Lung (tissue), 12 donors: ENCODE measurements around the gene ATXN3L. TPM values are rescaled to one million over a fixed set of nuclear protein-coding genes. Genes with fewer than 3 reads are reported as not detected.

Experiments
- ATAC-seq: fragments of 200-7000 bp; cut with Tn5 transposase; one replicate; pipeline ENCODE4 v1.9.1; 2020; ENCODE audit warnings: moderate number of reproducible peaks; ENCODE audit not compliant: insufficient read depth, low FRiP score
- DNase-seq, 3 donors: peaks; one replicate each; pipeline ENCODE4 v3.0.0-alpha.2; 2013 to 2017
- H3K27ac ChIP-seq, 2 donors: one replicate each; pipeline ENCODE4 v1.5.1; 2013; ENCODE audit warnings: mild to moderate bottlenecking in 2 of 2, moderate library complexity in 2 of 2, control low read depth in 1 of 2, inconsistent platforms in 1 of 2, low read depth in 1 of 2, low read length in 1 of 2
- H3K27me3 ChIP-seq, 3 donors: one replicate each; pipeline ENCODE4 v1.5.1; 2013; ENCODE audit warnings: low read length in 2 of 3; ENCODE audit not compliant: control insufficient read depth in 3 of 3, insufficient read depth in 3 of 3
- H3K36me3 ChIP-seq, 4 donors: one replicate each; pipeline ENCODE4 v1.5.1; 2013; ENCODE audit warnings: low read length in 4 of 4, mild to moderate bottlenecking in 1 of 4, moderate library complexity in 1 of 4; ENCODE audit not compliant: control insufficient read depth in 4 of 4, insufficient read depth in 4 of 4
- H3K4me1 ChIP-seq, 5 donors: one replicate each; pipeline ENCODE4 v1.5.1; 2013; ENCODE audit warnings: low read length in 5 of 5, mild to moderate bottlenecking in 2 of 5, moderate library complexity in 1 of 5; ENCODE audit not compliant: control insufficient read depth in 5 of 5, insufficient read depth in 5 of 5
- H3K4me3 ChIP-seq: one replicate; pipeline ENCODE4 v1.5.1; 2013; ENCODE audit warnings: mild to moderate bottlenecking, control low read depth, moderate library complexity
- H3K9ac ChIP-seq, 2 donors: one replicate each; pipeline ENCODE4 v1.5.1; 2013; ENCODE audit warnings: low read length in 2 of 2, control low read depth in 1 of 2; ENCODE audit not compliant: insufficient read depth in 1 of 2
- H3K9me3 ChIP-seq, 4 donors: one replicate each; pipeline ENCODE4 v1.5.1; 2013; ENCODE audit warnings: low read length in 3 of 4, mild to moderate bottlenecking in 1 of 4, moderate library complexity in 1 of 4; ENCODE audit not compliant: control insufficient read depth in 4 of 4, insufficient read depth in 3 of 4
- WGBS, 2 donors: extraction: QIAGEN DNeasy Blood & Tissue Kit; methylation state at CpG; one replicate each; pipeline ENCODE4 v1.1.7; 2013; 5-methylcytosine and 5-hydroxymethylcytosine counted together
- polyA plus RNA-seq, 2 donors: library from polyadenylated mRNA; stranded (reverse); fragments of 200-250 nt; gene quantifications; one replicate each; pipeline ENCODE4 v1.2.1, GENCODE V29; 2013
- total RNA-seq, 2 donors: library from RNA; depleted of rRNA in 1 of 2; stranded (reverse); fragments of >200 nt in 1 of 2; gene quantifications; one replicate each; pipeline ENCODE4 v1.2.1, GENCODE V29; 2014 to 2021
- TF ChIP-seq, protein P1 (sequence below): IDR thresholded peaks from 2 replicates; pipeline ENCODE4 v1.5.1; 2012; ENCODE audit warnings: mild to moderate bottlenecking; ENCODE audit errors: control extremely low read depth, extremely low read depth
- donor health status: control.
- donor health status: control.
- donor health status: Bipolar disorder and iron deficiency.
- donor health status: healthy.
- donor health status: DM: yes; HTN: yes; CAD: no.

ATXN3L gene
- total and polyA plus RNA-seq, 4 donors = not detected

DNA sequence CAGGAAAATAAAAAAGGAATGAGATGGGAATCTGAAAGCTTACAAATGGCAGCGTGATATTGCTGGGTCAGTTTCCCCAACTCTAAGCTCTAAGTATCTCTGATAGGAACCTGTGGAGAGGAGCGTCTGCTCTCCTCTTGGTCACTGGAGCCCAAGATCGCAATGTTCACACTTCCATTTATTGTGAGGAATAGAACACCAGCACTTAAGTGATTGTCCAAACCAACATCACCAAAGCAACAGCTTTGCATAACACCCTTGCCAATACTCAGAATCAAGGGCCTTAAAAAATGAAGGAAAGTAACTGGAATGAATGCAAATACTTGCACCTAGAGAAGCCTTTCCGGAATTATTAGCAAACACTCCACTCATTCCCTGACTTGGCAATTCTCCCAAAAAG is 46.8 kb upstream of the ATXN3L start:
- TF ChIP-seq, protein P1, sequence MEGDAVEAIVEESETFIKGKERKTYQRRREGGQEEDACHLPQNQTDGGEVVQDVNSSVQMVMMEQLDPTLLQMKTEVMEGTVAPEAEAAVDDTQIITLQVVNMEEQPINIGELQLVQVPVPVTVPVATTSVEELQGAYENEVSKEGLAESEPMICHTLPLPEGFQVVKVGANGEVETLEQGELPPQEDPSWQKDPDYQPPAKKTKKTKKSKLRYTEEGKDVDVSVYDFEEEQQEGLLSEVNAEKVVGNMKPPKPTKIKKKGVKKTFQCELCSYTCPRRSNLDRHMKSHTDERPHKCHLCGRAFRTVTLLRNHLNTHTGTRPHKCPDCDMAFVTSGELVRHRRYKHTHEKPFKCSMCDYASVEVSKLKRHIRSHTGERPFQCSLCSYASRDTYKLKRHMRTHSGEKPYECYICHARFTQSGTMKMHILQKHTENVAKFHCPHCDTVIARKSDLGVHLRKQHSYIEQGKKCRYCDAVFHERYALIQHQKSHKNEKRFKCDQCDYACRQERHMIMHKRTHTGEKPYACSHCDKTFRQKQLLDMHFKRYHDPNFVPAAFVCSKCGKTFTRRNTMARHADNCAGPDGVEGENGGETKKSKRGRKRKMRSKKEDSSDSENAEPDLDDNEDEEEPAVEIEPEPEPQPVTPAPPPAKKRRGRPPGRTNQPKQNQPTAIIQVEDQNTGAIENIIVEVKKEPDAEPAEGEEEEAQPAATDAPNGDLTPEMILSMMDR = no peak
- WGBS, 2 donors = 71 to 82% methylated on average over 4 of the region's 4 CpGs
- DNase-seq (no peak), ATAC-seq (no peak)
- Histone ChIP-seq H3K4me3 (no peak overlapping the region), H3K27me3 (peaks cover 0 to 34% (median 7%) of the 10 kb centered on the region in 3 donors), H3K27ac (no peak overlapping the region), H3K9ac (no peak overlapping the region), H3K36me3 (no peaks in the 10 kb centered on the region), H3K9me3 (no peaks in the 10 kb centered on the region), H3K4me1 (peaks cover 0 to 10% (median 0%) of the 10 kb centered on the region in 5 donors)

DNA sequence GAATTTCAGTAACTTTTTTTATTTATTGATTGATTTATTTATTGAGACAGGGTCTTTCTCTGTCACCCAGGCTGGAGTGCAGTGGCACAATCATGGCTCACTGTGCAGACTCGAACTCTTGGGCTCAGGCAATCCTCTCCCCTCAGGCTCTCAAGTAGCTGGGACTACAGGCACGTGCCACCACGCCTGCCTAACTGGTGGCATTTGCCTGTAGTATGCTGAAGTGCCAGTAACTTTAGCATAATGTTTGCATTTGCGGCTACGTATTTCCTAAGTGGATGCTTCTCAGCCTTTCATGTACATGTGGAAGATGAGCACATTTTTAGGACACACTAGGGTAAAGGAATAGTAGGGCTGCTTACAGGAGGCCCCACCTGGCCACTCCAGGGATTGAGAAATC is 45.3 kb upstream of the ATXN3L start:
- peaks cover 0 to 8% (median 0%) of the 10 kb centered on the region in 5 donors for H3K4me1 ChIP-seq
- H3K9me3 ChIP-seq = no peaks in the 10 kb centered on the region
- TF ChIP-seq, protein P1 = no peak
- DNase-seq (no peak), ATAC-seq (no peak)
- no peak overlapping the region for H3K9ac ChIP-seq
- H3K36me3 ChIP-seq = no peaks in the 10 kb centered on the region
- no peak overlapping the region for H3K4me3 ChIP-seq
- 71 to 88% methylated on average over 5 of the region's 5 CpGs for WGBS, 2 donors
- H3K27me3 ChIP-seq = peaks cover 0 to 29% (median 7%) of the 10 kb centered on the region in 3 donors
- H3K27ac ChIP-seq = no peak overlapping the region

GRCh38 chrX:13364230-13364857 is 44.5 kb upstream of the ATXN3L start:
- Histone ChIP-seq H3K9ac (no peak overlapping the region), H3K9me3 (no peaks in the 10 kb centered on the region), H3K36me3 (no peaks in the 10 kb centered on the region), H3K27me3 (peaks cover 0 to 29% (median 3%) of the 10 kb centered on the region in 3 donors), H3K4me3 (no peak overlapping the region), H3K27ac (no peak overlapping the region), H3K4me1 (peaks cover 0 to 2% (median 0%) of the 10 kb centered on the region in 5 donors)
- DNase-seq = peak; percentile 19 to 55 (median 51)
- no peak for ATAC-seq
- WGBS, 2 donors = 66 to 82% methylated on average over 4 of the region's 4 CpGs
- TF ChIP-seq, protein P1 = no peak
